Karpas-422 (cell line): ENCODE data around the gene ARFIP1. TPM values are rescaled to one million over a fixed set of nuclear protein-coding genes. Genes with fewer than 3 reads are reported as not detected.

ENCODE experiments used
- DNase-seq: peaks from one replicate; pipeline ENCODE4 v3.0.0-alpha.2; 2015
- H2AFZ ChIP-seq: fragments of 200-600 bp; sonication (generic); 2 replicates; pipeline ENCODE4 v1.6.1; 2014; ENCODE audit warnings: antibody characterized with exemption, low read length, mixed read lengths
- H3K27ac ChIP-seq: fragments of 200-600 bp; sonication (generic); 2 replicates; pipeline ENCODE4 v1.5.1; 2014; ENCODE audit warnings: mild to moderate bottlenecking, low read length, moderate library complexity
- H3K27me3 ChIP-seq: fragments of 200-600 bp; sonication (generic); 2 replicates; pipeline ENCODE4 v1.6.1; 2014; ENCODE audit warnings: low read length, mixed read lengths
- H3K36me3 ChIP-seq: fragments of 200-600 bp; sonication (generic); 2 replicates; pipeline ENCODE4 v1.6.1; 2014; ENCODE audit warnings: low read length, mixed read lengths; ENCODE audit not compliant: insufficient read depth
- H3K4me1 ChIP-seq: fragments of 200-600 bp; sonication (generic); 2 replicates; pipeline ENCODE4 v1.6.1; 2014; ENCODE audit warnings: mild to moderate bottlenecking, low read length, mixed read lengths
- H3K4me2 ChIP-seq: fragments of 200-600 bp; sonication (generic); 2 replicates; pipeline ENCODE4 v1.6.1; 2014; ENCODE audit warnings: low read length, low read depth, mild to moderate bottlenecking; ENCODE audit not compliant: poor library complexity, severe bottlenecking
- H3K4me3 ChIP-seq: fragments of 200-600 bp; sonication (generic); 2 replicates; pipeline ENCODE4 v1.5.1; 2014; ENCODE audit warnings: mild to moderate bottlenecking, antibody characterized with exemption, low read length, mixed read lengths
- H3K79me2 ChIP-seq: fragments of 200-600 bp; sonication (generic); 2 replicates; pipeline ENCODE4 v1.6.1; 2014; ENCODE audit warnings: mild to moderate bottlenecking, low read length, mixed read lengths
- H3K9ac ChIP-seq: fragments of 200-600 bp; sonication (generic); 2 replicates; pipeline ENCODE4 v1.6.0; 2014; ENCODE audit warnings: low read length
- H3K9me2 ChIP-seq: fragments of 200-600 bp; sonication (generic), shearing (Covaris generic); replicated peaks from 2 replicates; pipeline ENCODE4 v1.6.0; 2014; ENCODE audit warnings: mild to moderate bottlenecking, low read length, moderate library complexity; ENCODE audit not compliant: insufficient read depth
- H3K9me3 ChIP-seq: fragments of 300-700, 200-600 bp; sonication (generic); 2 replicates; pipeline ENCODE4 v1.6.1; 2014; ENCODE audit warnings: low read length, mixed read lengths
- H4K20me1 ChIP-seq: fragments of 200-600 bp; sonication (generic); 2 replicates; pipeline ENCODE4 v1.6.1; 2014; ENCODE audit warnings: mild to moderate bottlenecking, antibody characterized with exemption, low read length, low read depth; ENCODE audit not compliant: insufficient read depth
- total RNA-seq: library from RNA; depleted of rRNA; stranded (reverse); fragments of >200 nt; shearing (Covaris generic); gene quantifications from 2 replicates; pipeline ENCODE4 v1.2.3, GENCODE V29; 2014; ENCODE audit warnings: low replicate concordance

ARFIP1 gene
- total RNA-seq, 1 experiment from 2014 or later: 81.7 TPM

- H3K9me2 ChIP-seq: no peaks in the 10 kb centered on the region
These were observed 160.7 kb downstream of the ARFIP1 start for GRCh38 chr4:152940461-152940860.

GRCh38 chr4:152941411-152941810 lies 161.7 kb downstream of the ARFIP1 start:
- no peaks in the 10 kb centered on the region for H3K9me3 ChIP-seq
- no peak overlapping the region for H3K4me2 ChIP-seq
- H3K36me3 ChIP-seq: no peaks in the 10 kb centered on the region
- no peak overlapping the region for H3K4me3 ChIP-seq
- DNase-seq: no peak
- no peaks in the 10 kb centered on the region for H3K9me2 ChIP-seq
- peaks cover 5% of the 10 kb centered on the region; the same call in 1 of the 2 replicates for H4K20me1 ChIP-seq
- no peaks in the 10 kb centered on the region for H3K79me2 ChIP-seq
- no peaks in the 10 kb centered on the region for H3K27me3 ChIP-seq
- H2AFZ ChIP-seq: no peak overlapping the region
- no peaks in the 10 kb centered on the region for H3K4me1 ChIP-seq
- no peak overlapping the region for H3K27ac ChIP-seq
- H3K9ac ChIP-seq: no peak overlapping the region

More at GRCh38 chr4:152940461-152940860, 160.7 kb downstream of the ARFIP1 start:
- H2AFZ ChIP-seq: no peak overlapping the region
- no peak overlapping the region for H3K27ac ChIP-seq
- H3K27me3 ChIP-seq: no peaks in the 10 kb centered on the region
- H4K20me1 ChIP-seq: peaks cover 5% of the 10 kb centered on the region; the same call in 1 of the 2 replicates
- H3K4me2 ChIP-seq: no peak overlapping the region
- H3K79me2 ChIP-seq: no peaks in the 10 kb centered on the region
- H3K4me1 ChIP-seq: no peaks in the 10 kb centered on the region; the same call in 1 of the 2 replicates
- H3K4me3 ChIP-seq: no peak overlapping the region
- no peaks in the 10 kb centered on the region for H3K9me3 ChIP-seq
- H3K36me3 ChIP-seq: no peaks in the 10 kb centered on the region
- H3K9ac ChIP-seq: no peak overlapping the region
- no peak for DNase-seq

- no peak overlapping the region for H3K4me2 ChIP-seq
- H3K36me3 ChIP-seq: no peaks in the 10 kb centered on the region
- H3K4me3 ChIP-seq: no peak overlapping the region
- H2AFZ ChIP-seq: no peak overlapping the region
- no peaks in the 10 kb centered on the region for H3K4me1 ChIP-seq
- H3K27ac ChIP-seq: no peak overlapping the region
- H3K79me2 ChIP-seq: no peaks in the 10 kb centered on the region
- no peaks in the 10 kb centered on the region for H3K9me3 ChIP-seq
- no peak overlapping the region for H3K9ac ChIP-seq
- H3K27me3 ChIP-seq: no peaks in the 10 kb centered on the region
- no peak for DNase-seq
- H4K20me1 ChIP-seq: peaks cover 5% of the 10 kb centered on the region; the same call in 1 of the 2 replicates
- H3K9me2 ChIP-seq: no peaks in the 10 kb centered on the region
These were observed 162.6 kb downstream of the ARFIP1 start for GRCh38 chr4:152942346-152942745.

GRCh38 chr4:152943672-152944071 lies 163.9 kb downstream of the ARFIP1 start:
- Histone ChIP-seq H3K27ac (no peak overlapping the region), H4K20me1 (peaks cover 3% of the 10 kb centered on the region; the same call in 1 of the 2 replicates), H3K79me2 (no peaks in the 10 kb centered on the region), H3K9ac (no peak overlapping the region), H2AFZ (no peak overlapping the region), H3K9me3 (no peaks in the 10 kb centered on the region), H3K27me3 (no peaks in the 10 kb centered on the region), H3K9me2 (no peaks in the 10 kb centered on the region), H3K36me3 (no peaks in the 10 kb centered on the region), H3K4me3 (no peak overlapping the region), H3K4me2 (no peak overlapping the region), H3K4me1 (no peaks in the 10 kb centered on the region)
- no peak for DNase-seq

GRCh38 chr4:152944666-152945320 lies 165.0 kb downstream of the ARFIP1 start:
- H3K36me3 ChIP-seq: no peaks in the 10 kb centered on the region
- no peaks in the 10 kb centered on the region for H3K9me3 ChIP-seq
- H3K4me3 ChIP-seq: no peak overlapping the region
- H3K4me1 ChIP-seq: no peaks in the 10 kb centered on the region
- DNase-seq: no peak
- H3K9ac ChIP-seq: no peak overlapping the region
- no peaks in the 10 kb centered on the region for H3K9me2 ChIP-seq
- H3K27me3 ChIP-seq: no peaks in the 10 kb centered on the region
- H3K4me2 ChIP-seq: no peak overlapping the region
- H4K20me1 ChIP-seq: peaks cover 4% of the 10 kb centered on the region; the same call in 1 of the 2 replicates
- H3K27ac ChIP-seq: no peak overlapping the region
- no peaks in the 10 kb centered on the region for H3K79me2 ChIP-seq
- no peak overlapping the region for H2AFZ ChIP-seq

GRCh38 chr4:152945639-152946038 lies 165.9 kb downstream of the ARFIP1 start:
- H3K79me2 ChIP-seq: no peaks in the 10 kb centered on the region
- no peak overlapping the region for H3K27ac ChIP-seq
- H3K9me3 ChIP-seq: no peaks in the 10 kb centered on the region
- H2AFZ ChIP-seq: no peak overlapping the region
- no peaks in the 10 kb centered on the region for H3K36me3 ChIP-seq
- H3K4me1 ChIP-seq: no peaks in the 10 kb centered on the region
- H3K4me3 ChIP-seq: no peak overlapping the region
- H3K9ac ChIP-seq: no peak overlapping the region
- no peaks in the 10 kb centered on the region for H3K27me3 ChIP-seq
- H4K20me1 ChIP-seq: peaks cover 5% of the 10 kb centered on the region; the same call in 1 of the 2 replicates
- no peaks in the 10 kb centered on the region for H3K9me2 ChIP-seq
- DNase-seq: no peak
- H3K4me2 ChIP-seq: no peak overlapping the region

GRCh38 chr4:152946446-152946845 lies 166.7 kb downstream of the ARFIP1 start:
- no peak overlapping the region for H3K4me2 ChIP-seq
- no peaks in the 10 kb centered on the region for H3K36me3 ChIP-seq
- peaks cover 5% of the 10 kb centered on the region; the same call in 1 of the 2 replicates for H4K20me1 ChIP-seq
- no peak overlapping the region for H2AFZ ChIP-seq
- DNase-seq: no peak
- no peaks in the 10 kb centered on the region for H3K27me3 ChIP-seq
- H3K79me2 ChIP-seq: no peaks in the 10 kb centered on the region
- H3K27ac ChIP-seq: no peak overlapping the region
- no peak overlapping the region for H3K9ac ChIP-seq
- no peaks in the 10 kb centered on the region for H3K9me3 ChIP-seq
- no peak overlapping the region for H3K4me3 ChIP-seq
- H3K4me1 ChIP-seq: no peaks in the 10 kb centered on the region
- H3K9me2 ChIP-seq: no peaks in the 10 kb centered on the region

- no peak for DNase-seq
- Histone ChIP-seq H3K4me3 (no peak overlapping the region), H3K36me3 (no peaks in the 10 kb centered on the region), H3K4me1 (no peaks in the 10 kb centered on the region), H3K27me3 (no peaks in the 10 kb centered on the region), H2AFZ (no peak overlapping the region), H3K4me2 (no peak overlapping the region), H3K9me3 (no peaks in the 10 kb centered on the region), H3K27ac (no peak overlapping the region), H4K20me1 (peaks cover 5% of the 10 kb centered on the region; the same call in 1 of the 2 replicates), H3K9ac (no peak overlapping the region), H3K79me2 (no peaks in the 10 kb centered on the region), H3K9me2 (no peaks in the 10 kb centered on the region)
These were observed 167.6 kb downstream of the ARFIP1 start for GRCh38 chr4:152947311-152947710.
